Effector memory CD8-positive, alpha-beta T cell (primary cell): Measurements from ENCODE around the gene VDAC2.
A peak's percentile ranks its signal among the peaks of the same experiment; 100 is the strongest.

Source experiments
- ATAC-seq: fragments of 150-1000 bp; cut with Tn5 transposase; replicated peaks from 2 replicates; pipeline ENCODE4 v1.10.0; 2021; ENCODE audit warnings: mild to moderate bottlenecking, moderate library complexity
- DNase-seq, 3 experiments: peaks; one replicate each; pipeline ENCODE4 v3.0.0; 2021
- H3K27ac Mint-ChIP-seq, 2 donors: one replicate each; pipeline ENCODE4 v1.8.0; 2022; ENCODE audit warnings: mild to moderate bottlenecking in 2 of 2, mixed read lengths in 2 of 2, moderate library complexity in 2 of 2
- H3K27me3 Mint-ChIP-seq, 2 donors: one replicate each; pipeline ENCODE4 v1.8.0; 2022; ENCODE audit warnings: mixed read lengths in 2 of 2
- H3K36me3 Mint-ChIP-seq: one replicate; pipeline ENCODE4 v1.8.0; 2022; ENCODE audit warnings: mild to moderate bottlenecking, moderate library complexity, mixed read lengths; ENCODE audit not compliant: insufficient read depth
- H3K4me1 Mint-ChIP-seq, 2 donors: one replicate each; pipeline ENCODE4 v1.8.0; 2022; ENCODE audit warnings: low read depth in 2 of 2, mixed read lengths in 2 of 2
- H3K4me3 Mint-ChIP-seq, 2 donors: one replicate each; pipeline ENCODE4 v1.8.0; 2022; ENCODE audit warnings: mild to moderate bottlenecking in 2 of 2, mixed read lengths in 2 of 2, moderate library complexity in 2 of 2
- H3K9me3 Mint-ChIP-seq, 2 donors: one replicate each; pipeline ENCODE4 v1.8.0; 2022; ENCODE audit warnings: mixed read lengths in 2 of 2

VDAC2 gene

GRCh38 chr10:75228278-75228677 lies 17.7 kb downstream of the VDAC2 start:
- Mint-ChIP-seq H3K27ac (peak overlapping the region; percentile 82 to 85), H3K27me3 (no peaks in the 10 kb centered on the region), H3K4me1 (peaks cover 29 to 38% of the 10 kb centered on the region in 2 donors), H3K36me3 (peaks cover 97% of the 10 kb centered on the region), H3K4me3 (no peak overlapping the region), H3K9me3 (no peaks in the 10 kb centered on the region)
- DNase-seq (no peak), ATAC-seq (no peak)

GRCh38 chr10:75228834-75229233 lies 18.2 kb downstream of the VDAC2 start:
- DNase-seq, result no peak
- Mint-ChIP-seq H3K9me3 (no peaks in the 10 kb centered on the region), H3K27ac (peak overlapping the region; percentile 82 to 85), H3K4me3 (no peak overlapping the region), H3K4me1 (peaks cover 31 to 32% of the 10 kb centered on the region in 2 donors), H3K36me3 (peaks cover 97% of the 10 kb centered on the region), H3K27me3 (no peaks in the 10 kb centered on the region)
- no peak for ATAC-seq

GRCh38 chr10:75229971-75230370 lies 19.4 kb downstream of the VDAC2 start:
- Mint-ChIP-seq H3K27ac (peak overlapping the region; percentile 85 to 88), H3K27me3 (no peaks in the 10 kb centered on the region), H3K9me3 (no peaks in the 10 kb centered on the region), H3K36me3 (peaks cover 95% of the 10 kb centered on the region), H3K4me3 (no peak overlapping the region), H3K4me1 (peaks cover 21 to 22% of the 10 kb centered on the region in 2 donors)
- ATAC-seq (no peak), DNase-seq (no peak)

- peak; percentile 62 for ATAC-seq
- Mint-ChIP-seq H3K9me3 (no peaks in the 10 kb centered on the region), H3K27ac (peak overlapping the region; percentile 85 to 88), H3K4me1 (peaks cover 15 to 19% of the 10 kb centered on the region in 2 donors), H3K36me3 (peaks cover 89% of the 10 kb centered on the region), H3K4me3 (no peak overlapping the region), H3K27me3 (no peaks in the 10 kb centered on the region)
- DNase-seq, result peak; percentile 93 to 96 (median 95)
These were observed 20.0 kb downstream of the VDAC2 start for GRCh38 chr10:75230600-75231038.

GRCh38 chr10:75231672-75232581 lies 21.3 kb downstream of the VDAC2 start:
- Mint-ChIP-seq H3K36me3 (peaks cover 79% of the 10 kb centered on the region), H3K27me3 (no peaks in the 10 kb centered on the region), H3K4me1 (peaks cover 17 to 22% of the 10 kb centered on the region in 2 donors), H3K4me3 (no peak overlapping the region), H3K9me3 (no peaks in the 10 kb centered on the region), H3K27ac (peak overlapping the region; percentile 85 to 88)
- DNase-seq (no peak), ATAC-seq (no peak)

GRCh38 chr10:75233444-75234016 lies 22.9 kb downstream of the VDAC2 start:
- Mint-ChIP-seq H3K4me1 (peaks cover 13 to 20% of the 10 kb centered on the region in 2 donors), H3K4me3 (peak overlapping the region; percentile 72 to 76), H3K27ac (peak overlapping the region; percentile 86 to 88), H3K27me3 (no peaks in the 10 kb centered on the region), H3K9me3 (no peaks in the 10 kb centered on the region), H3K36me3 (peaks cover 63% of the 10 kb centered on the region)
- DNase-seq, result peak in 1 of 3 experiments; percentile 11
- ATAC-seq, result no peak

- DNase-seq (peak; percentile 98), ATAC-seq (peak; percentile 66)
- Mint-ChIP-seq H3K27ac (peak overlapping the region; percentile 86 to 88), H3K27me3 (no peaks in the 10 kb centered on the region), H3K4me3 (peak overlapping the region; percentile 72 to 76), H3K36me3 (peaks cover 57% of the 10 kb centered on the region), H3K4me1 (peaks cover 10 to 15% of the 10 kb centered on the region in 2 donors), H3K9me3 (no peaks in the 10 kb centered on the region)
These were observed 23.6 kb downstream of the VDAC2 start for GRCh38 chr10:75234017-75234682.

- H3K27me3 Mint-ChIP-seq, result no peaks in the 10 kb centered on the region
- DNase-seq (peak in 1 of 3 experiments; percentile 6), ATAC-seq (no peak)
- H3K4me1 Mint-ChIP-seq, result peaks cover 10 to 15% of the 10 kb centered on the region in 2 donors
- no peaks in the 10 kb centered on the region for H3K9me3 Mint-ChIP-seq
- H3K27ac Mint-ChIP-seq, result peak overlapping the region in 1 of 2 donors; percentile 86
- H3K36me3 Mint-ChIP-seq, result peaks cover 50% of the 10 kb centered on the region
- H3K4me3 Mint-ChIP-seq, result peak overlapping the region; percentile 72 to 76
These were observed 24.2 kb downstream of the VDAC2 start for GRCh38 chr10:75234683-75235374.

- Mint-ChIP-seq H3K9me3 (no peaks in the 10 kb centered on the region), H3K36me3 (peaks cover 43% of the 10 kb centered on the region), H3K27me3 (no peaks in the 10 kb centered on the region), H3K4me1 (peaks cover 7 to 13% of the 10 kb centered on the region in 2 donors), H3K4me3 (peak within 1 kb of the TSS; percentile 72 to 76), H3K27ac (peak within 1 kb of the TSS; percentile 87 to 91)
- ATAC-seq (peak; percentile 73), DNase-seq (peak; percentile 90 to 97 (median 96))
These were observed 25.0 kb downstream of the VDAC2 start, which contains the start of gene COMTD1 for GRCh38 chr10:75235375-75236177. Gene COMTD1 (minus strand): TSS chr10:75235957. CDS start chr10:75235928, 29 bp downstream.

- H3K4me3 Mint-ChIP-seq, result peak overlapping the region; percentile 72 to 76
- no peaks in the 10 kb centered on the region for H3K9me3 Mint-ChIP-seq
- H3K27me3 Mint-ChIP-seq, result no peaks in the 10 kb centered on the region
- ATAC-seq (no peak), DNase-seq (no peak)
- H3K4me1 Mint-ChIP-seq, result peaks cover 4 to 10% of the 10 kb centered on the region in 2 donors
- H3K36me3 Mint-ChIP-seq, result peaks cover 36% of the 10 kb centered on the region
- peak overlapping the region; percentile 87 to 91 for H3K27ac Mint-ChIP-seq
These were observed 25.7 kb downstream of the VDAC2 start for GRCh38 chr10:75236178-75236825.

- peaks cover 14% of the 10 kb centered on the region for H3K36me3 Mint-ChIP-seq
- peaks cover 4 to 6% of the 10 kb centered on the region in 2 donors for H3K4me1 Mint-ChIP-seq
- H3K27ac Mint-ChIP-seq, result no peak overlapping the region
- no peaks in the 10 kb centered on the region for H3K9me3 Mint-ChIP-seq
- ATAC-seq (no peak), DNase-seq (no peak)
- no peak overlapping the region for H3K4me3 Mint-ChIP-seq
- H3K27me3 Mint-ChIP-seq, result peaks cover 0 to 7% of the 10 kb centered on the region in 2 donors
These were observed 27.8 kb downstream of the VDAC2 start for GRCh38 chr10:75238182-75239095.
